Parathyroid adenoma (tissue), 2 donors: ENCODE measurements around the gene ACOX1.

Source experiments
- H2AFZ ChIP-seq: fragments of 300-600 bp; sonication (generic); one replicate; pipeline ENCODE4 v1.7.0; 2017; ENCODE audit warnings: antibody characterized with exemption, mild to moderate bottlenecking
- H3K27ac ChIP-seq: fragments of 300-600 bp; sonication (generic); one replicate; pipeline ENCODE4 v1.7.0; 2017
- H3K27me3 ChIP-seq: fragments of 300-600 bp; sonication (generic); one replicate; pipeline ENCODE4 v1.7.0; 2017; ENCODE audit warnings: low read length; ENCODE audit not compliant: control insufficient read depth, insufficient read depth
- H3K36me3 ChIP-seq: fragments of 300-600 bp; sonication (generic); one replicate; pipeline ENCODE4 v1.7.0; 2017; ENCODE audit warnings: low read length; ENCODE audit not compliant: control insufficient read depth, insufficient read depth
- H3K4me1 ChIP-seq: fragments of 300-600 bp; sonication (generic); one replicate; pipeline ENCODE4 v1.7.0; 2017; ENCODE audit warnings: control low read depth
- H3K4me2 ChIP-seq: fragments of 300-600 bp; sonication (generic); one replicate; pipeline ENCODE4 v1.7.0; 2017; ENCODE audit warnings: low read length
- H3K4me3 ChIP-seq: fragments of 300-600 bp; sonication (generic); one replicate; pipeline ENCODE4 v1.7.0; 2017; ENCODE audit warnings: low read depth, low read length
- H3K79me2 ChIP-seq: fragments of 300-600 bp; sonication (generic); one replicate; pipeline ENCODE4 v1.7.0; 2017; ENCODE audit warnings: control low read depth
- H3K9ac ChIP-seq: fragments of 300-600 bp; sonication (generic); one replicate; pipeline ENCODE4 v1.7.0; 2017; ENCODE audit warnings: mild to moderate bottlenecking
- H3K9me3 ChIP-seq: fragments of 300-600 bp; sonication (generic); one replicate; pipeline ENCODE4 v1.7.0; 2017; ENCODE audit warnings: low read length; ENCODE audit not compliant: control insufficient read depth
- TF ChIP-seq, protein P1 (sequence below): fragments of 300-600 bp; sonication (generic); IDR thresholded peaks from one replicate; pipeline ENCODE4 v1.7.0; 2017; ENCODE audit warnings: antibody characterized with exemption, mild to moderate bottlenecking
- donor health status: primary hyperparathyroidism.

The ACOX1 gene

GRCh38 chr17:75959051-75959838 lies 19.7 kb downstream of the ACOX1 start:
- H3K4me3 ChIP-seq = no peak overlapping the region
- no peak overlapping the region for H3K9ac ChIP-seq
- H3K4me1 ChIP-seq = no peaks in the 10 kb centered on the region
- H3K9me3 ChIP-seq = no peaks in the 10 kb centered on the region
- H3K79me2 ChIP-seq = peaks cover 28% of the 10 kb centered on the region
- no peak overlapping the region for H3K4me2 ChIP-seq
- no peaks in the 10 kb centered on the region for H3K27me3 ChIP-seq
- H3K27ac ChIP-seq = no peak overlapping the region
- H3K36me3 ChIP-seq = no peaks in the 10 kb centered on the region
- H2AFZ ChIP-seq = no peak overlapping the region
- TF ChIP-seq, protein P1, sequence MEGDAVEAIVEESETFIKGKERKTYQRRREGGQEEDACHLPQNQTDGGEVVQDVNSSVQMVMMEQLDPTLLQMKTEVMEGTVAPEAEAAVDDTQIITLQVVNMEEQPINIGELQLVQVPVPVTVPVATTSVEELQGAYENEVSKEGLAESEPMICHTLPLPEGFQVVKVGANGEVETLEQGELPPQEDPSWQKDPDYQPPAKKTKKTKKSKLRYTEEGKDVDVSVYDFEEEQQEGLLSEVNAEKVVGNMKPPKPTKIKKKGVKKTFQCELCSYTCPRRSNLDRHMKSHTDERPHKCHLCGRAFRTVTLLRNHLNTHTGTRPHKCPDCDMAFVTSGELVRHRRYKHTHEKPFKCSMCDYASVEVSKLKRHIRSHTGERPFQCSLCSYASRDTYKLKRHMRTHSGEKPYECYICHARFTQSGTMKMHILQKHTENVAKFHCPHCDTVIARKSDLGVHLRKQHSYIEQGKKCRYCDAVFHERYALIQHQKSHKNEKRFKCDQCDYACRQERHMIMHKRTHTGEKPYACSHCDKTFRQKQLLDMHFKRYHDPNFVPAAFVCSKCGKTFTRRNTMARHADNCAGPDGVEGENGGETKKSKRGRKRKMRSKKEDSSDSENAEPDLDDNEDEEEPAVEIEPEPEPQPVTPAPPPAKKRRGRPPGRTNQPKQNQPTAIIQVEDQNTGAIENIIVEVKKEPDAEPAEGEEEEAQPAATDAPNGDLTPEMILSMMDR = no peak

DNA sequence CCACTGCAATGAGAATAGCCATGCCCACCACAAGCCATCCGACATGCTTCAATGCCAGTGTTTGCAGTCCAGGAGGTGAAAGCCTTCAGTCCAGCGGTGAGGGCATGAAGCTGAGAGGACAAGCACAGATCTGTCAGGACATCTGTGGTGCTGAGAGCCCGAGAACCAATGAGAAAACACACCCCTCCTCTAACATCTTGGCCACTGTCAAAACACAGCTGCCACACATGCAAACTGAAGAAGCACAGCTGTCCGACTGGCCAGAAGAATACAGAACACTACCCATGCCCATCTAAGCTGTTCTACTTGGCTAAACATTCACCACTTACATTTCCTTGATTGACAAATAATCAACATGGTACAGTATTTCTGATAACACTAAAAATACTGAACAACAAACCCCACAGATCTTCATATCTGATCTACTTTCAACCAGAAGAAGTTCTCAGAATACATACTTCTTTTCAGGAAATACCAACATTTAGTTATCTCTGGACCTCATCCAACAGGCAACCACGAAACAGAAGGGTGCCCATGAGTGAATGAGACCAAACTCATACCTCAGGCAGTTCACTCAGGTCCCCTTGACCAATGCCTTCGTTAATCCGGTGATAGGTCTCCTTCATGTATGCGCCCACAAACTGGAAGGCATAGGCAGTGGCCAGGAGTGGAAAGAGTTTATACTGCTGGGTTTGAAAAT lies 28.0 kb downstream of the ACOX1 start:
- no peak overlapping the region for H3K4me3 ChIP-seq
- H3K4me1 ChIP-seq = no peaks in the 10 kb centered on the region
- H3K27ac ChIP-seq = no peak overlapping the region
- H3K27me3 ChIP-seq = no peaks in the 10 kb centered on the region
- TF ChIP-seq, protein P1 = no peak
- H3K9ac ChIP-seq = no peak overlapping the region
- no peak overlapping the region for H3K4me2 ChIP-seq
- peaks cover 2% of the 10 kb centered on the region for H3K79me2 ChIP-seq
- no peak overlapping the region for H2AFZ ChIP-seq
- no peaks in the 10 kb centered on the region for H3K9me3 ChIP-seq
- H3K36me3 ChIP-seq = no peaks in the 10 kb centered on the region

DNA sequence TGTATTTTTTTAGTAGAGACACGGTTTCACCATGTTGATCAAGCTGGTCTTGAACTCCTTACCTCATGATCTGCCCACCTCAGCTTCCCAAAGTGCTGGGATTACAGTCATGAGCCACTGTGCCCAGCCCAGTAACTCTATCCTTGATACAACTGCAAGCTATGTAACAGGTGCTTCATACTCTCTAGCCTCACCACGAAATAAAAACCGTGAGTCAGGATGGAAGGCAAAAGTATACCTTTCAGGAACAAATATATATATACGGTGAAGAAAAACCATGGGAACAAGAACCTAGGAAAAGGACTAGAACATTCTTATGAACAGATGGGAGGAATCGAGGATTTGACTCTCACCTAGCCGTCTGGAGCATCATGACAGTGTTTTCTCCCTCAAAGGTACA lies 28.5 kb downstream of the ACOX1 start:
- Histone ChIP-seq H3K27ac (no peak overlapping the region), H3K4me2 (no peak overlapping the region), H3K4me1 (no peaks in the 10 kb centered on the region), H3K9me3 (no peaks in the 10 kb centered on the region), H3K27me3 (no peaks in the 10 kb centered on the region), H3K4me3 (no peak overlapping the region), H3K36me3 (no peaks in the 10 kb centered on the region), H2AFZ (no peak overlapping the region), H3K9ac (no peak overlapping the region), H3K79me2 (peaks cover 2% of the 10 kb centered on the region)
- TF ChIP-seq, protein P1 = no peak

DNA sequence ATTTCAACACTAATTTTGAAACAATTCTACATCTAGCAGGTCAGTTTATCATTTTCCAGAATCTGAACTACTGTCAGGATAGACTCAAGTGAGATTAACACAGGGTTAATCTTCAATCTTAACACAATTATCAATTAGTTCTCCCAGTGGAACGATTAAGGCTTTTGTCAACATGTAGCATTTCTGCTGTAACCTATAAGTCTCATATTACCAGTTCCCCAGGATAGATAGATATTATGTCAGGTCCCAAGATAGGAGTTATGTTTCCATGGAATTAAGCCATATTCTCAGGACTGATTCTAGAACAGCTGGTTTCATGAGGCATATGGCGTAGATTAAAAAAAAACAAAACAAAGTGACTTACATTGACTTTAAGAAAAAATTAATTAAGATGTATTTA lies 33.8 kb downstream of the ACOX1 start:
- Histone ChIP-seq H2AFZ (no peak overlapping the region), H3K36me3 (no peaks in the 10 kb centered on the region), H3K27ac (no peak overlapping the region), H3K79me2 (no peaks in the 10 kb centered on the region), H3K27me3 (no peaks in the 10 kb centered on the region), H3K4me2 (no peak overlapping the region), H3K9ac (no peak overlapping the region), H3K4me1 (peaks cover 12% of the 10 kb centered on the region), H3K4me3 (no peak overlapping the region), H3K9me3 (no peaks in the 10 kb centered on the region)
- TF ChIP-seq, protein P1 = no peak
